Panc1 (cell line): ENCODE results near the gene USB1. TPM values are rescaled to one million over a fixed set of nuclear protein-coding genes. Genes with fewer than 3 reads are reported as not detected.

Experiments used
- ATAC-seq: fragments of 200-7000 bp; cut with Tn5 transposase; 2 replicates; pipeline ENCODE4 v1.9.1; 2020; ENCODE audit warnings: mild to moderate bottlenecking, moderate library complexity
- BruUV-seq: library from RNA; stranded (reverse); fragments of 400-500 nt; replicated peaks from 2 replicates; lab custom pipeline; 2021; lab: Mats Ljungman, UMichigan
- CTCF ChIA-PET: fragments of 300-600 bp; sonication (Branson Sonifier 250); formaldehyde crosslinking; loops from one replicate; lab custom pipeline; 2022; ENCODE audit warnings: antibody characterized with exemption; lab: Charles Lee
- POLR2A ChIA-PET: fragments of 300-600 bp; sonication (Branson Sonifier 250); formaldehyde crosslinking; loops from one replicate; lab custom pipeline; 2022; ENCODE audit warnings: antibody characterized with exemption; lab: Charles Lee
- DNase-seq: peaks from one replicate; pipeline ENCODE4 v3.0.0-alpha.2; 2010; ENCODE audit warnings: low read depth, low spot score
- H3K27ac ChIP-seq: 2 replicates; pipeline ENCODE4 v1.5.1; 2011; ENCODE audit warnings: mild to moderate bottlenecking, low read length, inconsistent platforms
- H3K27me3 ChIP-seq: fragments of 200-500 bp; sonication (Bioruptor generic); 2 replicates; pipeline ENCODE4 v1.6.0; 2014; ENCODE audit warnings: low read length, inconsistent platforms; ENCODE audit not compliant: control insufficient read depth, insufficient read depth
- H3K36me3 ChIP-seq: fragments of 200-500 bp; sonication (Bioruptor generic); 2 replicates; pipeline ENCODE4 v1.5.1; 2014; ENCODE audit warnings: inconsistent platforms, mild to moderate bottlenecking, low read length, moderate library complexity; ENCODE audit not compliant: control insufficient read depth, insufficient read depth
- H3K4me1 ChIP-seq: 2 replicates; pipeline ENCODE4 v1.5.1; 2011; ENCODE audit warnings: inconsistent platforms, mild to moderate bottlenecking, low read length, moderate library complexity; ENCODE audit not compliant: control insufficient read depth, insufficient read depth
- H3K4me3 ChIP-seq, 2 experiments: 2 replicates each; pipeline ENCODE4 v1.5.1; 2011 to 2012; ENCODE audit warnings: low read depth in 2 of 2, low read length in 2 of 2, mild to moderate bottlenecking in 2 of 2, inconsistent platforms in 1 of 2, moderate library complexity in 1 of 2
- H3K9me3 ChIP-seq: fragments of 200-500 bp; sonication (Bioruptor generic); 2 replicates; pipeline ENCODE4 v1.5.1; 2014; ENCODE audit warnings: low read depth, mild to moderate bottlenecking, inconsistent platforms, low read length, moderate library complexity; ENCODE audit not compliant: control insufficient read depth, insufficient read depth
- POLR2AphosphoS5 ChIP-seq: IDR thresholded peaks from 2 replicates; pipeline ENCODE4 v1.6.1; 2012; ENCODE audit warnings: mild to moderate bottlenecking, low read depth, low read length, moderate library complexity
- REST ChIP-seq, 2 experiments: IDR thresholded peaks; 2 replicates each; pipeline ENCODE4 v1.6.1; 2011 to 2012; ENCODE audit warnings: low read depth in 2 of 2, control low read depth in 1 of 2, low read length in 1 of 2, mild to moderate bottlenecking in 1 of 2, moderate library complexity in 1 of 2; ENCODE audit not compliant: insufficient read depth in 1 of 2
- SIN3A ChIP-seq: IDR thresholded peaks from 2 replicates; pipeline ENCODE4 v1.6.1; 2012; ENCODE audit warnings: low read depth, mild to moderate bottlenecking, low read length, moderate library complexity, borderline replicate concordance; ENCODE audit not compliant: insufficient read depth
- TCF7L2 ChIP-seq: IDR thresholded peaks from 2 replicates; pipeline ENCODE4 v1.6.1; 2011; ENCODE audit warnings: mild to moderate bottlenecking, low read depth, low read length, inconsistent platforms
- in situ Hi-C: cut with HindIII; loops from 2 replicates; pipeline ENCODE4 v1.10.0; 2016; ENCODE audit warnings: low sequenced_read_pairs, low pct_unique_long_range_greater_than_20kb
- intact Hi-C: fragments of 100-400 bp; cut with micrococcal nuclease; formaldehyde crosslinking; loops from one replicate; pipeline ENCODE4 v1.10.0; 2022; ENCODE audit not compliant: unreplicated experiment
- total RNA-seq: library from RNA; stranded (reverse); gene quantifications from one replicate; pipeline ENCODE4 v1.2.1, GENCODE V29; 2021; ENCODE audit not compliant: unreplicated experiment
- TF ChIP-seq, protein P1 (sequence below): fragments of 450-650 bp; IDR thresholded peaks from 2 replicates; pipeline ENCODE4 v1.5.1; 2017; ENCODE audit warnings: mild to moderate bottlenecking

USB1 gene
- total RNA-seq, 1 experiment from 2014 or later, result 58.2 TPM

GRCh38 chr16:57961538-57961937 is 39.7 kb upstream of the USB1 start:
- no peak overlapping the region for H3K4me3 ChIP-seq
- H3K9me3 ChIP-seq, result no peaks in the 10 kb centered on the region
- H3K27me3 ChIP-seq, result no peaks in the 10 kb centered on the region
- no TSS peak for BruUV-seq
- POLR2A ChIA-PET, result no interaction called here
- no peaks in the 10 kb centered on the region for H3K4me1 ChIP-seq
- DNase-seq, result no peak
- H3K36me3 ChIP-seq, result no peaks in the 10 kb centered on the region
- intact Hi-C loops, result no loop called here
- TF ChIP-seq, protein P1, sequence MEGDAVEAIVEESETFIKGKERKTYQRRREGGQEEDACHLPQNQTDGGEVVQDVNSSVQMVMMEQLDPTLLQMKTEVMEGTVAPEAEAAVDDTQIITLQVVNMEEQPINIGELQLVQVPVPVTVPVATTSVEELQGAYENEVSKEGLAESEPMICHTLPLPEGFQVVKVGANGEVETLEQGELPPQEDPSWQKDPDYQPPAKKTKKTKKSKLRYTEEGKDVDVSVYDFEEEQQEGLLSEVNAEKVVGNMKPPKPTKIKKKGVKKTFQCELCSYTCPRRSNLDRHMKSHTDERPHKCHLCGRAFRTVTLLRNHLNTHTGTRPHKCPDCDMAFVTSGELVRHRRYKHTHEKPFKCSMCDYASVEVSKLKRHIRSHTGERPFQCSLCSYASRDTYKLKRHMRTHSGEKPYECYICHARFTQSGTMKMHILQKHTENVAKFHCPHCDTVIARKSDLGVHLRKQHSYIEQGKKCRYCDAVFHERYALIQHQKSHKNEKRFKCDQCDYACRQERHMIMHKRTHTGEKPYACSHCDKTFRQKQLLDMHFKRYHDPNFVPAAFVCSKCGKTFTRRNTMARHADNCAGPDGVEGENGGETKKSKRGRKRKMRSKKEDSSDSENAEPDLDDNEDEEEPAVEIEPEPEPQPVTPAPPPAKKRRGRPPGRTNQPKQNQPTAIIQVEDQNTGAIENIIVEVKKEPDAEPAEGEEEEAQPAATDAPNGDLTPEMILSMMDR, result no peak
- TF ChIP-seq POLR2AphosphoS5 (no peak), SIN3A (no peak), TCF7L2 (no peak)
- ATAC-seq, result no peak
- CTCF ChIA-PET, result no interaction called here
- no peak overlapping the region for H3K27ac ChIP-seq
- in situ Hi-C loops, result no loop called here

DNA sequence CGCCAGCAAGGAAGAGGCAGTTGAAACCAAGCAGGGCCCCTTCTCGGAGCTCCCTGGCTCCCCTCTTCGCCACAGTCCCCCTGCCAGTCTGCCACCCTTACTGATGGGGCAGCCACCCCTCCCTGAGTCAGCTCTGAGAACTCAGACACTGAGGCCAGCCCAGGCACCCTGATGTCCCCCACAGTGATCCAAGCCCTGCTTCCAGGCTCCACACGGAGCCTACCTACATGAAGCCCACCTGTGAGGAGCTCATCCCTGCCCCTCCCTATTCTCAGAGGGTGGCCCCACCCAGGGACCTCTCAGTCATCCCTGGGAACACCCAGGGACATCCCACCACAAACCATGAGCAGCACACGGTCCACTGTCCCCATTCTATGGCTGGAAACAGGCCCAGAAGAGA is 39.2 kb upstream of the USB1 start:
- TF ChIP-seq POLR2AphosphoS5, result no peak
- TF ChIP-seq TCF7L2, result no peak
- TF ChIP-seq SIN3A, result no peak
- TF ChIP-seq, protein P1, result no peak
- TF ChIP-seq REST (IDR thresholded peaks at IDR 0.05; ENCODE audit: insufficient read depth in 1 of 2, low read depth in 2 of 2, low read length in 1 of 2), result no peak
- DNase-seq, result no peak
- ChIA-PET CTCF (no interaction called here), POLR2A (no interaction called here)
- no peak overlapping the region for H3K27ac ChIP-seq
- no peaks in the 10 kb centered on the region for H3K9me3 ChIP-seq
- in situ Hi-C loops, result no loop called here
- no peaks in the 10 kb centered on the region for H3K36me3 ChIP-seq
- H3K27me3 ChIP-seq, result no peaks in the 10 kb centered on the region
- intact Hi-C loops, result no loop called here
- H3K4me3 ChIP-seq, result no peak overlapping the region
- no peak for ATAC-seq
- no TSS peak for BruUV-seq
- H3K4me1 ChIP-seq, result no peaks in the 10 kb centered on the region
